Smooth muscle cell (in vitro differentiated cells): Measurements from ENCODE around the gene GGA1. TPM values are rescaled to one million over a fixed set of nuclear protein-coding genes. Genes with fewer than 3 reads are reported as not detected.

ENCODE experiments used
- DNase-seq: peaks from one replicate; lab custom pipeline; 2025; ENCODE audit not compliant: unreplicated experiment; lab: John Stamatoyannopoulos, UW
- H2AFZ ChIP-seq: fragments of 200-600 bp; sonication (generic); 2 replicates; pipeline ENCODE4 v1.6.0; 2016; ENCODE audit warnings: antibody characterized with exemption, low read depth, mild to moderate bottlenecking
- H3F3A ChIP-seq: fragments of 200-600 bp; sonication (generic); 2 replicates; pipeline ENCODE4 v1.6.0; 2017; ENCODE audit warnings: antibody characterized with exemption, low read depth
- H3K27ac ChIP-seq: fragments of 200-600 bp; sonication (generic); 2 replicates; pipeline ENCODE4 v1.5.1; 2016; ENCODE audit warnings: low read depth, mild to moderate bottlenecking
- H3K27me3 ChIP-seq: fragments of 200-600 bp; sonication (generic); 2 replicates; pipeline ENCODE4 v1.6.1; 2016; ENCODE audit warnings: low read depth, mild to moderate bottlenecking
- H3K36me3 ChIP-seq: fragments of 200-600 bp; sonication (generic); 2 replicates; pipeline ENCODE4 v1.5.1; 2016; ENCODE audit warnings: low read depth
- H3K4me1 ChIP-seq: fragments of 200-600 bp; sonication (generic); 2 replicates; pipeline ENCODE4 v1.5.1; 2016; ENCODE audit warnings: low read depth
- H3K4me2 ChIP-seq: fragments of 200-600 bp; sonication (generic); 2 replicates; pipeline ENCODE4 v1.6.0; 2016; ENCODE audit warnings: mild to moderate bottlenecking
- H3K4me3 ChIP-seq: fragments of 200-600 bp; sonication (generic); 2 replicates; pipeline ENCODE4 v1.5.1; 2016; ENCODE audit warnings: mild to moderate bottlenecking
- H3K79me2 ChIP-seq: fragments of 200-600 bp; sonication (generic); 2 replicates; pipeline ENCODE4 v1.6.0; 2016; ENCODE audit warnings: low read depth, mild to moderate bottlenecking
- H3K9ac ChIP-seq: fragments of 200-600 bp; sonication (generic); 2 replicates; pipeline ENCODE4 v1.6.0; 2016; ENCODE audit warnings: low read depth
- H3K9me3 ChIP-seq: fragments of 200-600 bp; sonication (generic); replicated peaks from 2 replicates; pipeline ENCODE4 v1.5.1; 2016; ENCODE audit warnings: low read depth
- H4K20me1 ChIP-seq: fragments of 200-600 bp; sonication (generic); 2 replicates; pipeline ENCODE4 v1.6.0; 2016; ENCODE audit warnings: low read depth
- WGBS: methylation state at CpG from one replicate; pipeline ENCODE4 v1.1.7; 2016; ENCODE audit warnings: low lambda C conversion rate; 5-methylcytosine and 5-hydroxymethylcytosine counted together
- polyA plus RNA-seq: library from polyadenylated mRNA; unstranded; fragments of >200 nt; fragmentation: Nextera tagmentation; extraction: Ambion mirVana; gene quantifications from 2 replicates; pipeline ENCODE4 v1.2.1, GENCODE V29; 2016
- total RNA-seq: library from RNA; depleted of rRNA; stranded (reverse); fragments of >200 nt; gene quantifications from 2 replicates; pipeline ENCODE4 v1.2.3, GENCODE V29; 2014
- TF ChIP-seq, protein P1 (sequence below): fragments of 200-600 bp; sonication (generic); IDR thresholded peaks from 2 replicates; pipeline ENCODE4 v1.5.1; 2017; ENCODE audit warnings: borderline replicate concordance, mild to moderate bottlenecking, antibody characterized with exemption; ENCODE audit not compliant: insufficient read depth, poor library complexity, severe bottlenecking

The GGA1 gene
- total and polyA plus RNA-seq, 2 experiments from 2014 or later = 15.6 to 44.0 TPM

DNA sequence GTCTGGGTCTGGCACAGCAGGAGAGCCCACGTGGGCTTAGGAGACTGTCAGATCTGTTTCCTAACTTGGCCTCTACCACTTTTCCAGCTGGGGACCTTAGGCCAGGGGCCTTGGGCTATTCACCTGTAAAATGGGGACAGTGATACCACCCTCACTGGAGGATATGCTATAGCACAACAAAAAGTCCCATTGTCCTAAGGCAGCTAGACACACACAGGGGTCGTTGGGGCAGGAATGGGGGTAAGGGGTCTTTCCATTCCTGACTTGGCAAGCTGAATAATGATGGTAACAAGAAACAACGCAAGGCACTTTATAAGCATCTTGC, 28.3 kb downstream of the GGA1 start:
- H3K9ac ChIP-seq = no peak overlapping the region
- H2AFZ ChIP-seq = no peak overlapping the region
- peak overlapping the region; percentile 83 for H3K27ac ChIP-seq
- H3K27me3 ChIP-seq = no peaks in the 10 kb centered on the region
- no peak overlapping the region for H3K4me3 ChIP-seq
- H3K9me3 ChIP-seq = no peaks in the 10 kb centered on the region
- 65% methylated on average over 3 of the region's 3 CpGs for WGBS
- no peaks in the 10 kb centered on the region for H4K20me1 ChIP-seq
- peaks cover 13% of the 10 kb centered on the region for H3K79me2 ChIP-seq
- no peak overlapping the region for H3K4me2 ChIP-seq
- no peak for DNase-seq
- peaks cover 40% of the 10 kb centered on the region for H3K4me1 ChIP-seq
- peaks cover 25% of the 10 kb centered on the region for H3F3A ChIP-seq
- TF ChIP-seq, protein P1, sequence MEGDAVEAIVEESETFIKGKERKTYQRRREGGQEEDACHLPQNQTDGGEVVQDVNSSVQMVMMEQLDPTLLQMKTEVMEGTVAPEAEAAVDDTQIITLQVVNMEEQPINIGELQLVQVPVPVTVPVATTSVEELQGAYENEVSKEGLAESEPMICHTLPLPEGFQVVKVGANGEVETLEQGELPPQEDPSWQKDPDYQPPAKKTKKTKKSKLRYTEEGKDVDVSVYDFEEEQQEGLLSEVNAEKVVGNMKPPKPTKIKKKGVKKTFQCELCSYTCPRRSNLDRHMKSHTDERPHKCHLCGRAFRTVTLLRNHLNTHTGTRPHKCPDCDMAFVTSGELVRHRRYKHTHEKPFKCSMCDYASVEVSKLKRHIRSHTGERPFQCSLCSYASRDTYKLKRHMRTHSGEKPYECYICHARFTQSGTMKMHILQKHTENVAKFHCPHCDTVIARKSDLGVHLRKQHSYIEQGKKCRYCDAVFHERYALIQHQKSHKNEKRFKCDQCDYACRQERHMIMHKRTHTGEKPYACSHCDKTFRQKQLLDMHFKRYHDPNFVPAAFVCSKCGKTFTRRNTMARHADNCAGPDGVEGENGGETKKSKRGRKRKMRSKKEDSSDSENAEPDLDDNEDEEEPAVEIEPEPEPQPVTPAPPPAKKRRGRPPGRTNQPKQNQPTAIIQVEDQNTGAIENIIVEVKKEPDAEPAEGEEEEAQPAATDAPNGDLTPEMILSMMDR = no peak
- H3K36me3 ChIP-seq = no peaks in the 10 kb centered on the region

DNA sequence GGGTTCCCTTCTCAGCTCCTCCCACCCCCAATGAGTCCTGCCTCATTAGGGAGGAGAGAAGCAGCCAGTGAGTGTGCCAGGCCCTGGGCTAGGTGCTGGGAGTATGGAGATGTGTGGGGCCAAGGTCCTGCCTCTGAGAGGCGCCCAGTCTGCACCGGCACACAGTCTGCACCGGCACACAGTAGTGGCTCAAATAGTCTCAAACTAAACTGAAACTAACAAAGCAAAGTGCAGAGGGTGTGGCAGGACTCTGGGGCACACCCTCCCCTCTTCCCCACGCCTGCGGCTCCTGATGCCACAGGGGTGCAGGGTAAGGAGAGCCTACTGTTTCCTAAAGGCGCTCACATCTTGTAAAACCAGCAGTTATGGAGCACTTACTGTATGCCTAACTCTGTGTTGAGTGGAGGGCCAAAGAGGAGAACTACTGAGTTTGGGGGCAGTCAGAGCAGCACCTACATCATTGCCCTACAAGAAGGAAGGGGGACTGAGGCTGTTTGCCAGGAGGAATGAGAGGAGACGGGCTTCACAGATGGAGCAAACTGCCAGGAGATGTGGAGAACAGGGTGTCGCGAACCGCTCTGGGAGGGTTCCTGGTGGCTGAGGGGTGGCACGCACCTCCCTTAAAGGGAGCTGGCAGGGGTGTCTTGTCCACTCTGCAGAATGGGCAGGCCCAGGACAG, 29.9 kb downstream of the GGA1 start:
- Histone ChIP-seq H3K9ac (no peak overlapping the region), H4K20me1 (peaks cover 2% of the 10 kb centered on the region), H3K4me1 (peaks cover 34% of the 10 kb centered on the region), H3K79me2 (peaks cover 13% of the 10 kb centered on the region), H3K27me3 (no peaks in the 10 kb centered on the region), H3K9me3 (no peaks in the 10 kb centered on the region), H3K4me2 (peak overlapping the region; percentile 94), H3K36me3 (no peaks in the 10 kb centered on the region), H3F3A (peaks cover 25% of the 10 kb centered on the region), H2AFZ (no peak overlapping the region), H3K27ac (peak overlapping the region; percentile 34), H3K4me3 (peak overlapping the region; percentile 82)
- no peak for DNase-seq
- 82% methylated on average over 11 of the region's 11 CpGs for WGBS
- TF ChIP-seq, protein P1 = no peak

DNA sequence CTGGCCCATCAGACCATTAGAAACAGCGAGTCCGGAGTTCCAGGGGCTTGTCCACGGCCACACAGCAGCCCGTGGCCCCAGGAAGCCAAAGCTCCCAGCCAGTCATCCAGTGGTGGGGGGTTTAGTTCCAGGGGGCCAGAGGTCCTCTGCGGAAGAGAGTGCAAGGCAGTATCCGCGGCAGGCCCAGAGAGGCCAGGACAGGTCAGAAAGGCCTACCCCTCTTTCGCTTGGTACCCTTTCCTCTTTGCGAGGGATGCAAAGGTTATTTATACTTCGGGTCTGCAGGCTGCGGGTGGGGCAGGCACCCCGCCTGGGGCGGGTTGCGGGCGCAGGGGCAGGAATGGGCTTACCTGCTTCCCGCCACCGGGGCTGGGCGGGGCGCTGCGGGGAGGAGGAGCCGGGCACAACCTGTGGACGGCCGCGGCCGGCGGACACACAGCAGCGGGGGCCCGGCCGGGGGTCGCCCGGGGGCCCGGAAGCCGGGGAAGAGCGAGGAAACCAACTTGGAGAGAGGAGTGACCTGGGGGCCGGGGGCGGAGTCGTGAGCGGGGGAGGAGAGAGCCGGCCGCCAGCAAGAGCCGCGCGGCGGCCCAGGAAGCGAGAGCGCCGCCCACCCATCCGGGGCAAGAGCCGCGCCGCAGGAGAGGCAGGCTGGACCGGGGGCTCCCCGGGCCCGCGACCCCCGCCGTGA, 30.6 kb downstream of the GGA1 start, which contains the start of gene SH3BP1:
SH3BP1 (plus strand) TSS at position 600 of the 691 bp plus-strand sequence. CDS start 119 bp downstream, outside the sequence.
- peak within 1 kb of the TSS; percentile 79 for H3K9ac ChIP-seq
- H3K4me2 ChIP-seq = peak within 1 kb of the TSS; percentile 94
- peak within 1 kb of the TSS; percentile 34 for H3K27ac ChIP-seq
- 7% methylated on average over 40 of the region's 57 CpGs for WGBS
- H3K9me3 ChIP-seq = no peaks in the 10 kb centered on the region
- peaks cover 27% of the 10 kb centered on the region for H3K4me1 ChIP-seq
- peaks cover 7% of the 10 kb centered on the region for H4K20me1 ChIP-seq
- peaks cover 13% of the 10 kb centered on the region for H3K79me2 ChIP-seq
- no peaks in the 10 kb centered on the region for H3K27me3 ChIP-seq
- TF ChIP-seq, protein P1 = no peak
- no peak for DNase-seq
- no peaks in the 10 kb centered on the region for H3K36me3 ChIP-seq
- peaks cover 25% of the 10 kb centered on the region for H3F3A ChIP-seq
- peak within 1 kb of the TSS; percentile 82 for H3K4me3 ChIP-seq
- H2AFZ ChIP-seq = peak within 1 kb of the TSS; percentile 66
